Aorta (tissue), 5 donors: Measurements from ENCODE around the gene ADRM1. TPM values are rescaled to one million over a fixed set of nuclear protein-coding genes. Genes with fewer than 3 reads are reported as not detected.

Experiments
- ATAC-seq: fragments of 200-7000 bp; cut with Tn5 transposase; one replicate; pipeline ENCODE4 v1.9.1; 2022; ENCODE audit warnings: moderate library complexity; ENCODE audit not compliant: low FRiP score
- DNase-seq, 2 donors: peaks; one replicate each; pipeline ENCODE4 v3.0.0-alpha.2; 2020
- H3K27ac ChIP-seq, 2 donors: one replicate each; pipeline ENCODE4 v1.5.1; 2013; ENCODE audit warnings: low read length in 2 of 2, mild to moderate bottlenecking in 2 of 2, moderate library complexity in 2 of 2, control low read depth in 1 of 2, inconsistent platforms in 1 of 2, low read depth in 1 of 2
- H3K27me3 ChIP-seq, 2 donors: one replicate each; pipeline ENCODE4 v1.6.1; 2013; ENCODE audit warnings: control low read depth in 1 of 2, low read length in 1 of 2, mild to moderate bottlenecking in 1 of 2, moderate library complexity in 1 of 2; ENCODE audit not compliant: insufficient read depth in 2 of 2, control insufficient read depth in 1 of 2
- H3K36me3 ChIP-seq, 2 donors: one replicate each; pipeline ENCODE4 v1.6.1; 2013; ENCODE audit warnings: control low read depth in 1 of 2, low read length in 1 of 2, mild to moderate bottlenecking in 1 of 2; ENCODE audit not compliant: insufficient read depth in 2 of 2, control insufficient read depth in 1 of 2
- H3K4me1 ChIP-seq, 2 donors: one replicate each; pipeline ENCODE4 v1.6.1; 2013; ENCODE audit warnings: low read length in 2 of 2, control low read depth in 1 of 2, mild to moderate bottlenecking in 1 of 2, moderate library complexity in 1 of 2; ENCODE audit not compliant: insufficient read depth in 2 of 2, control insufficient read depth in 1 of 2
- H3K4me3 ChIP-seq, 2 donors: one replicate each; pipeline ENCODE4 v1.5.1; 2013; ENCODE audit warnings: low read length in 2 of 2, control low read depth in 1 of 2, mild to moderate bottlenecking in 1 of 2
- H3K9me3 ChIP-seq: one replicate; pipeline ENCODE4 v1.6.1; 2013; ENCODE audit warnings: mild to moderate bottlenecking, low read length; ENCODE audit not compliant: control insufficient read depth
- WGBS, 2 donors: extraction: QIAGEN DNeasy Blood & Tissue Kit; methylation state at CpG; one replicate each; pipeline ENCODE4 v1.1.7; 2013; 5-methylcytosine and 5-hydroxymethylcytosine counted together
- intact Hi-C, 2 donors: fragments of 100-400 bp; cut with DNase I; formaldehyde crosslinking; loops; one replicate each; pipeline versions ENCODE4 v1.14.2 to v1.15.0; 2022
- polyA plus RNA-seq, 2 donors: library from polyadenylated mRNA; stranded (reverse); fragments of 200-250 nt; gene quantifications; one replicate each; pipeline ENCODE4 v1.2.3, GENCODE V29; 2013
- total RNA-seq, 2 donors: library from RNA; stranded (reverse); fragmentation: NEBNext Ultra II Directional; extraction: Animal tissue kit (Norgen Biotek cat#: 25700); gene quantifications; one replicate each; pipeline ENCODE4 v1.2.1, GENCODE V29; 2021
- donor health status: healthy with polysubstance abuse.
- donor health status: Bipolar disorder and iron deficiency.
- donor health status: DM: no; HTN: no; CAD: no.
- donor health status: DM: no; HTN: no; CAD: no.
- donor health status: DM: yes; HTN: yes; CAD: no.

Gene ADRM1
- total and polyA plus RNA-seq, 4 donors: 41.4 to 80.9 (median 58.9) TPM

- Histone ChIP-seq H3K27ac (no peak overlapping the region), H3K9me3 (no peaks in the 10 kb centered on the region), H3K36me3 (peaks cover 0 to 27% of the 10 kb centered on the region in 2 donors), H3K27me3 (no peaks in the 10 kb centered on the region), H3K4me3 (no peak overlapping the region), H3K4me1 (no peaks in the 10 kb centered on the region)
- WGBS, 2 donors: 85 to 87% methylated on average over 30 of the region's 30 CpGs
- ATAC-seq (no peak), DNase-seq (no peak)
- intact Hi-C loops: no loop called here
Measured at GRCh38 chr20:62326959-62327725, 24.3 kb downstream of the ADRM1 start.

DNA sequence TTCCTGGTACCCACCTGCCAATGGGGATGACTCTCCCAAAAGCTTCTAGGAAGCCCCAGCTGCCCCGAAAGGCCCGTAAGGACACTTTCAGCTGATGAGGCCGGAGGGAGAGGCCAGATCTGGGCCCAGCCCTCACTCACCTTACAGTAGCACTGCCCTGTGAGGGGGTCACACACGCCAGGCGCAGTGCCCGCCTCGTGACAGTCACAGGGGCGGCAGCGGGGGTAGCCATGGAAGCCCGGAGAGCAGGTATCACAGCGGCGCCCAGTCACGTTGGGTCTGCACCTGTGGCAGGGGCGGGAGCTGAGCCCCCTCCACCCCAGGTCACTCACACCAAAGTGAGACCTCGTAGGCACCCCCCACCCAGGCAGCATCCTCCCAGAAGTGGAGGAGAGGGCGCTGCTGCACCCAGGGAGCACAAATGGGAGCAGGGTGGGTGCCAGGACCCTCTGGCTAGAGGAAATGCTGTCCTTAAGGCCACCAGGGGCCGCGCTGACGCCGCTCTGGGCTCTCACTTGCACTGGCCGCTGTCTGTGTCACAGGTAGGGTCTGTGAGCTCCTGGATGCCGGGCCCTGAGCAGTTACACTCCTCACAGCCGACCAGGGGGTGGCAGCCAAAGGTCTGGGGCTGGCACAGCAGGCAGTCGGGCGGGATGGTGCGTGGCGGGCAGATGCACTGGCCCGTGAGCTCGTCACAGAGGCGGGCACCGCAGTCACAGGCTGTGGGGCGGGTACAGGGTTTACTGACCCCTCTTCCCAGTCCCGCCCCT is 25.1 kb downstream of the ADRM1 start:
- no peaks in the 10 kb centered on the region for H3K27me3 ChIP-seq
- no peaks in the 10 kb centered on the region for H3K4me1 ChIP-seq
- ATAC-seq: no peak
- intact Hi-C loops: no loop called here
- no peaks in the 10 kb centered on the region for H3K9me3 ChIP-seq
- H3K36me3 ChIP-seq: peaks cover 0 to 29% of the 10 kb centered on the region in 2 donors
- H3K4me3 ChIP-seq: no peak overlapping the region
- 88 to 89% methylated on average over 31 to 33 of the region's 33 CpGs for WGBS, 2 donors
- H3K27ac ChIP-seq: no peak overlapping the region
- DNase-seq: no peak

DNA sequence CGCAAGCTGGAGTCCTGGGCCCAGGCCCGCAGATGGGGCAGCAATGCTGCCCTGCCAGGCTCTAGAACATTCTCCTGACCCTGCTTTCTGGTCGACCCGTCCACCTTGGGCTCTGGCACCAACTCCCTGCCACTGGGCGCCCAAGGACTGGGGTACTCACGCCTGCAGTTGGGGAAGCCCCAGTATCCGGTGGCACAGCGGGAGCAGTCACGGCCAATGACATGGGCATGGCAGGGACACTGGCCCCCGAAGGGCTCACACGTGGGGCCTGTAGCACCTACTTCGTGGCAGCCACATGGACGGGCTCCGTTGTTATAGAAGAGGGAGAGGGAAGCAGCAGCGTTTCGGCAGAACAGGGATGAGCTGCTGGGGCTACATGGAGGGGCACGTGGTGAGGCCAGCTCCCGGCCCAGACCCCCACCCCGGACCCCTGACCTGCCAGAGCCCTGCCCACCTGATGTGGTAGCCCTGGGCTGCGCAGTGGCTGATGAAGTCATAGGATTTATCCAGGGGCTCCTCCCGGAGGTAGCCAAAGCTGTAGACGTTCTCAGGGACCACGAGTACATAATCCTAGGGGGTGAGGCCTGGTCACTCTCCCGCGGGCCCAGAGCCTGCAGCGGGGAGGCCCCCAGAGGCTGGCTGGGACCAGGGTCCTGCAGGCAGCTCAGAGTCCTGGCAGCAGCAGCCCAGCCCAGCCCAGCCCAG is 26.0 kb downstream of the ADRM1 start:
- H3K27ac ChIP-seq: no peak overlapping the region
- H3K36me3 ChIP-seq: peaks cover 0 to 26% of the 10 kb centered on the region in 2 donors
- H3K4me1 ChIP-seq: no peaks in the 10 kb centered on the region
- H3K27me3 ChIP-seq: no peaks in the 10 kb centered on the region
- DNase-seq (no peak), ATAC-seq (no peak)
- no peak overlapping the region for H3K4me3 ChIP-seq
- intact Hi-C loops: no loop called here
- 88 to 90% methylated on average over 26 of the region's 26 CpGs for WGBS, 2 donors
- no peaks in the 10 kb centered on the region for H3K9me3 ChIP-seq

DNA sequence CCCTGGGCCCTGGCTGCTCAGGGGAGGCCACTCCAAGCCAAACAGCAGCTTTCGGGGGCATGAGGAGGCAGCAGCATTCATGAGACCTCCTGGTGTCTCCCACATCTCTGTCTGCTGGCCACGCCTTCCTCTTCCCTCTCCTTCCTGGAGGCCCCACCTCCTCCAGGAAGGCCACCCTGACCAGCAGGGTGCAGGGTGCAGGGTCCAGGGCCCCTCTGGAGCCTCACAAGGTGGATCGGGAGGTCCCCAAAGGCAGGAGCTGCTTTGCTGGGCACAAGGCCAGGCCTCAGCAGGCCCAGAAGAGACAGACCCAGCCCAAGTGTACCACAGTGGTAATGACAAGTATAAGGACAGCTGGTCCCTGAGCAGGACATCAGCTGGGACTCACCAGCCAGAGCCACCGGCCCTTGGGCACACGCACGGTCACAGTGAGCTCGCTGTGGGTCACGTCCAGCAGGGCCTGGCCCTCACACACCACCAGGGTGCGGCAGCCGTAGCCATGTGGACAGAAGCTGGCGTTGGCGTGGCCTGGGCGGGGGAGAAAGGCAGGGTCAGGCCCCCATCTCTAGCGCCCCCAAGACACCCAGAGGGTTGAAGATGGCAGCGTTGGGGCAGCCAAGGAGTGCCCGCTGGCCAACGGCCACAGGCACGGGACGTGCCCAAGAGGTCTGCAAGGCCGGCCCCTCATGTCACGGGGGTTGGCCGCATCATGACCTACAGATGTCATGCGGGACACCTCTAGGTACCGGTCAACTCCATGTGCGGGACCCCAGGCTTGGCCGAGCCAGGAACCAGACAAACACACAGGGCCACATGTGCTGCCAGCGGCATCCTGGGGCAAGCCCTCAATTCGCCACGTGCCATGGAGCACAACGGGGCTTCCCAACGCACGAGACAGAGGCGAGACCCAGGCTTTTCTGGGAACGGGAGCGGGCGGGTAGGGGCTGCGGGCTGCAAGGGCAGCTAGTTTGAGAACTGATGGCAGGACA is 26.9 kb downstream of the ADRM1 start:
- Histone ChIP-seq H3K36me3 (peaks cover 0 to 27% of the 10 kb centered on the region in 2 donors), H3K27ac (no peak overlapping the region)

GRCh38 chr20:62330576-62331317 is 27.9 kb downstream of the ADRM1 start:
- Histone ChIP-seq H3K27ac (no peak overlapping the region), H3K9me3 (no peaks in the 10 kb centered on the region), H3K36me3 (peaks cover 0 to 28% of the 10 kb centered on the region in 2 donors), H3K4me3 (no peak overlapping the region), H3K4me1 (no peaks in the 10 kb centered on the region), H3K27me3 (no peaks in the 10 kb centered on the region)
- no peak for DNase-seq
- intact Hi-C loops: no loop called here
- 84 to 87% methylated on average over 38 to 46 of the region's 46 CpGs for WGBS, 2 donors
- ATAC-seq: no peak

More for the DNA sequence above, 26.9 kb downstream of the ADRM1 start:
- H3K27me3 ChIP-seq: no peaks in the 10 kb centered on the region
- intact Hi-C loops: no loop called here
- H3K9me3 ChIP-seq: no peaks in the 10 kb centered on the region
- H3K4me3 ChIP-seq: no peak overlapping the region
- 91 to 94% methylated on average over 37 of the region's 37 CpGs for WGBS, 2 donors
- no peak for ATAC-seq
- H3K4me1 ChIP-seq: no peaks in the 10 kb centered on the region
- no peak for DNase-seq

DNA sequence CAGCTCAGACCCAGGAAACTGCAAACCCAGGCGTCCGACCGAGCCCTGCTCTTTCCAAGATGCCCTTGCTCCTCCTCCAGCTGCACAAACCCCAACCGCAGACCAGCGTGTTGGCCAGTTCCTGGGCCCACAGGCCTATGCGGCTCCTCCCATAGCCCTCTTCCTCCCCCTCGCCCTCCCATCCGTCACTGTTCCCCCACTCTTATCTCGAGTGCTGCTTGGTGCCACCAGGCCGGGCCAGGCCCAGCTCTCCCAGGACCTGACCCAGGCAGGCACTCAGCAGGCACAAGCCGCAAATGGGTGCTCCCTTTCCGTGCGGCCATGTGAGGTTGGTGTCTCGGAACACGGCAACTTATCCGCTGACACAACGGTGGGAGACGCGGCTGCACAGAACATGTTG is 28.6 kb downstream of the ADRM1 start:
- no peaks in the 10 kb centered on the region for H3K9me3 ChIP-seq
- H3K27me3 ChIP-seq: no peaks in the 10 kb centered on the region
- no peaks in the 10 kb centered on the region for H3K4me1 ChIP-seq
- intact Hi-C loops: no loop called here
- WGBS, 2 donors: 86% methylated on average over 16 to 19 of the region's 19 CpGs
- H3K27ac ChIP-seq: no peak overlapping the region
- ATAC-seq: no peak
- no peak for DNase-seq
- H3K36me3 ChIP-seq: peaks cover 0 to 28% of the 10 kb centered on the region in 2 donors
- no peak overlapping the region for H3K4me3 ChIP-seq

GRCh38 chr20:62332421-62332820 is 29.6 kb downstream of the ADRM1 start:
- no peaks in the 10 kb centered on the region for H3K9me3 ChIP-seq
- DNase-seq (no peak), ATAC-seq (no peak)
- 83 to 100% methylated on average over 4 to 16 of the region's 16 CpGs for WGBS, 2 donors
- no peaks in the 10 kb centered on the region for H3K4me1 ChIP-seq
- intact Hi-C loops: no loop called here
- H3K4me3 ChIP-seq: no peak overlapping the region
- H3K27me3 ChIP-seq: no peaks in the 10 kb centered on the region
- H3K36me3 ChIP-seq: peaks cover 0 to 30% of the 10 kb centered on the region in 2 donors
- no peak overlapping the region for H3K27ac ChIP-seq
